GM21529 (cell line): Measurements from ENCODE around the gene RFX4.
"Not testable (repeated sequence)": the region's sequence is repeated elsewhere in the genome, so short reads cannot be mapped to it uniquely, and the experiment has no call there.

ENCODE experiments used
- ATAC-seq: cut with Tn5 transposase; IDR thresholded peaks from one replicate; pipeline ENCODE4 v1.9.1; 2021; ENCODE audit not compliant: unreplicated experiment

Gene RFX4

DNA sequence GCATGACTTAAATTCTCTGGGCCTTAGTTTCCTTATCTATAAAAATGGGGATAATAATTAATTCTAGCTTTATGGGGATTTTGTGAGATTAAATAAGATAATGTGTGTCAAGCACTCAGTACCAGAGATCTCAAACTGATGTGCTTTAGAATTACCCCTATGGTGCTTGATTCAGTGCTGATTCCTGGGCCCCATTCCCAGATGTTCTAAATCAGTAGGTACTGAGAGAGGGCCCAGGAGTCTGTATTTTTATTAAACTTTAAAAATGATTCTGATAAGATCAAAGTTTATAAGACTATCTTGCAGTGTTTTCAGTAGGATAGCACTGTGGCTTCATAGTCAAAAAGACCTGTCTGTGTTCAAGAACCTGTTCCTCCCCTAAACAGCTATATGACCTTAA lies 102.6 kb downstream of the RFX4 start:
- ATAC-seq = no peak

DNA sequence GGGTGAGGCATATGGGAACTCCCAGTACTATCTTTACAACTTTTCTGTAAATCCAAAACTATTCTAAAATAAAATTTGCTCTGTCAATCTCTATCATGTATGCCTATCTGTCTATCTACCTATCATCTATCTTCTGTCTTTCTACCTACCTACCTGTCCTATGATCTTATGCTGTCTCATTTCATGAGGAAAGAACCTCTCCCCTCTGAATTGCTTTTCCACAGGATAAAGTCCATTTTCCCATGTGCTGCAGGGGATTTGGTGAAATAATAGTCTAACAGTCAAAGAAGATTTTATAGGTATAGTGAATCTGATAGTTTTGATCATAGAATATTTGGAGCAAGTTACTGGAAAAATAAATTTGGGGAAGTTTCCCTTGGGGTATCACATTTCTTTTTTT lies 104.9 kb downstream of the RFX4 start:
- no peak for ATAC-seq

DNA sequence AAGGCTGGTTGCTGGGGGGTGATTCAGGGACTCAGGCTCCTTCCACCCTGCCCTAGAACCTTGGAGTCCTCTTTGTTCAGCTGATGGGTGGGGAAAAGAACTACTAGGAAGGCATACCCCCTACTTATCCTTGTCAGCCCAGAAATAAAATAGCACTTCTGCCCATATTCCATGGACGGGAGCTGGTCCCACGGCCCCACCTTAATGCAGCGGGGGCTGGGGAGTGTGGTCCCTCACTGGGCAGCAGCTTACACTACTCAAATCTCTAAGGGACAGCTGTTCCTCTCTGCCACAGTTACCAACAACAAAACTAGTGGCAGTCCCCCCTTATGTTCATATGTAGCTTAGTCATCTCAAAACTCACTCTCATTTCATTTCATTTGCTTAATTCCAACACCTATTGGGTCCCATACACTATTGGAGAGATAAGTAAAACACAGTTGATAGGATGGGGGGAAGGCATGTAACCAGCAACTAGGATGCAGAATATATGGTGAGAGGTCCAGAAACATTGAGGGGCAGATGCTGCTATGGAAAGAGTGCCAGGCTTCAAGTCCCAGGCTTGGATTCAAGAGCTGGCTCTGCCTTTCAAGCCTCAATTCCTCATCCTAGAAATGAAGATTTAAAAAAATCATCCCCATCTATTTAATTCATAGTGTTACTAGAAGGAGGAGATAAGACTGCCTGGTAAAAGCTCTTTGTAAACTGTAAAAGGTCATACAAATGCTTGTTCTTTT lies 107.9 kb downstream of the RFX4 start:
- no peak for ATAC-seq

DNA sequence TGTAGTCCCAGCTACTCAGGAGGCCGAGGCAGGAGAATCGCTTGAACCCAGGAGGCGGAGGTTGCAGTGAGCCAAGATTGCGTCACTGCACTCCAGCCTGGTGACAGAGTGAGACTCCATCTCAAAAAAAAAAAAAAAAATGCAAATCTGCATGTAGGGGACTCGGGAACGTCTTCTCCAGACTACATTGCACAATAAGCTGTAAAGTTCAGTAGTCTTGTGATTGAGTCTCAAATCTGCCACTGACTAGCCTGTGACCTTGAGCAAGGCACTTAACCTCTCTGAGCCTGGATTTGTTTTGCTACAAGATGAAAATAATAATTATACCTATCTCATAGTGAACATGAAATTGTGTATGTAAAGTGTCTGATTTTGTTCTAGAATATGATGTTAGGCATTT lies 109.2 kb downstream of the RFX4 start:
- ATAC-seq = not testable (repeated sequence)

DNA sequence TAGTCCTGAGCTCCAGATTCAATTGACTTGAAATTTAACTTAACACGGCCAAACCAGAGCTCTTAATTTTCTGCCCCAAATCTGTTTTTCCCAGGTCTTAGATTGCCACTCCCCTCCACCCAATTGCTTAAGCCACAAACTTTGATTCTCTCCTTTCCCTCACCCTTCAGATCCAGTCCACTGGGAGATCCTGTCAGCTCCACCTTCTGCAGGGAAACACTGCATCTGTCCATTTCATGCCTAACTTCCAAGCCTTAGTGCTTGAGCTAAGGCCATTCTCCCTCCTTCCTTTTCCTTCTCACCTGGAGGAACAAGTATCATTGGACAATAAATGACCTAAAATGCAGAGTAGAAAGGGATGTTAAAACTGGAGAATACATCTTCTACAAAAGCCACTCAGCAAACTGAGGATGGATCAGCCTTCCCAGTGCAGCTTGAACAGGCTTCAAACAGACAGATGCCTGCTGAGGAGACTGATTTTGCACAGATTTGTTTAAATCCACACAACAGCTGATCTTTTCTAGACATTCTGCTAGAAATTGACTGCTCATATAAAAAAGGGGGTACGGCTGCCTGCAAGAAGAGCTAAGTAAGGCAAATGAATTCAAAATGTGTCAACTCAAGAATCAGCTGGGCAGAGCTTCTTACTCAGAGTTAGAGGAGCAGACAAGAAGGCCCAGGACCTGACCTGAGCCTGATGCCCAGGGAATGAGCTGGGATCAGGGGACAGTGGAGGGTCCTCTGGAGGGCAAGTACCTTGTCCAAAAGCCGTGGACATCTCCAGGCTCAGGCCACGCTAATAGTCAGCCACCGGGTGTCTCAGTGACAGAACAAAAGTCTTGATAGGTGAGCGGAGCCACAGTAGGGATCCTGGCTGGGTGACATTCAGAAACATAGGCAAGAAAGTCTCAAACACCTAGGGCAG lies 110.4 kb downstream of the RFX4 start:
- ATAC-seq = no peak

DNA sequence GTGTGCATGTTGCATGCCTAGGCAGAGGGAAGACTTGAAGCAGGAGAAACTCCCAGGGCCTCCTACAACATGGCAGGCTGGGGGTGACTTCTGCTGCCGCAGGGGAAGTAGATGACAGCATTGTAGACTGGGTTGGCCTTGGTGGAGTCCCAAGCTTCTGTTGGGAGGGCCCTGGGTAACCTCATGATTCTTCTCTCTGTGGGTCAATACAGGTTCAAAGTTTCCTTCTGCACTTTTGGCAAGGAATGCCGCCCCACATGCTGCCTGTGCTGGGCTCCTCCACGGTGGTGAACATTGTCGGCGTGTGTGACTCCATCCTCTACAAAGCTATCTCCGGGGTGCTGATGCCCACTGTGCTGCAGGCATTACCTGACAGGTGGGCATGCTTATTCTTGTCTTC lies 113.3 kb downstream of the RFX4 start:
- ATAC-seq = no peak

DNA sequence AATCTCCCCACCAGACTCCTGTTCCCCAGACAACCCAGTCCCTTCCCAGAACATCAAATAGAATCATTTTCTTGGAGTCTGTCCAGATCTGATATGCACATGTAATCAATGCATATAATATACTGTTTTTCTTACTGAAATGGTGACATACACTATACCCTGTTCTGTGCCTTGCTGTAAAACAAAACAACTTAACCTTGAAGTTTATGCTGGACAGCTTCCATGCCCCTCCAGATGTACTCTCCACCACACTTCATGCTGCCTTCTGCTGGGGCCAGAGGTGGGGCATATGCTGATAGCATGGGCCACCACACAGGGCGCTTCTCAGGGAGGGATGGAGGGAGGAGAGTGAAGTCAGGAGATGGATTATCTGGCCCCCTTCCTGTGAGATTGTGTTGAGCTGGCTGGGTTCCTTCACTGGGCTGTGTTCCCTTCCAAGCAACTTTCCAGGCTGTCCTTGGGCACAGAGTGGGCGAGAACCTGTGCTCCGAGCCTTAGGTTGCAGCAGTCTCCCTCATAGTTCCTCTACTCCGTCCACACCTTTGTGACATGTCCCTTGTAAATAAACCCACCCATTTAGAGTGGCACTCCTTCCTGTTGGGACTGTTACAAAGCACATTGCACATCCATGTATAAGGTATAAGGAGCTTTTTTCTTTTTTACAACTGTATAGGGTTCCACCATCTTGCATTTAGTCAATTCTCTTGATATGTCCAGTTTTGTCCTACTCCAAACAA lies 114.0 kb downstream of the RFX4 start:
- no peak for ATAC-seq

DNA sequence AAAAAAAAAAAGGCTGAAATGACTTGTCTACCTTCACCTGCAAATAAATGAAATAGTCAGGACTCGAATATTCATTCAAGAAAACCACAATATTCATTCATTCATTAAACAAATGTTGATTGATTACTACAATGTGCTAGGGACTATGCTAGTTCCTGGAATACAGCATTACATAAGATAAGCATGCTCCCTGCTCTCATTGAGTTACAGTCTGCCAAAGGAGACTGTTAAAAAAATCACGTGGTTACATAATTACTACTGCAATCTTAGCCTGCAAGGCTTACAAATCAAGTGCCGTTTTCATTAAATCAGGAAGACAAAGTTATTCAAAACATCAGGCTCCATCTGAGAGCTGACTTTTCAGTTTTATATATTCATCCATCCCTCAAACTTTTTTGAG lies 121.3 kb downstream of the RFX4 start:
- no peak for ATAC-seq

DNA sequence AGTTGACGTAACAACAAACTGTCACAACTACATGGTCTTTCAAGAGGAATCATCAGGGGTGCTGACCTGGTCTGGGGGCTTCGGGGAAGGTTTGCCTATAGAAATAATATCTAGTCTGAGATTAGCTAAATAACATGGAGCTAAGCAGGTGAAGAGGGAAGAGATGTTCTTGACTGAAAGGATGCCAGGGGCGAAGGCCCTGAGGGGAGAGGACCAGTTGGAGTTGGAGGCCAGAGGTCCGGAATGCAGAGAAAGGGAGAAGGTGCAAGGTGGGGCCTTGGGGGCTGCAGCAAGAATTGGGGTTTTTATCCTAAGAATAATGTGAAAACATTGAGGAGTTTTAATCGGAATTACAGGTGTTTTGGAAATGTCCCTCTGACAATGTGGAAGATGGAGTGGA lies 123.2 kb downstream of the RFX4 start:
- no peak for ATAC-seq

DNA sequence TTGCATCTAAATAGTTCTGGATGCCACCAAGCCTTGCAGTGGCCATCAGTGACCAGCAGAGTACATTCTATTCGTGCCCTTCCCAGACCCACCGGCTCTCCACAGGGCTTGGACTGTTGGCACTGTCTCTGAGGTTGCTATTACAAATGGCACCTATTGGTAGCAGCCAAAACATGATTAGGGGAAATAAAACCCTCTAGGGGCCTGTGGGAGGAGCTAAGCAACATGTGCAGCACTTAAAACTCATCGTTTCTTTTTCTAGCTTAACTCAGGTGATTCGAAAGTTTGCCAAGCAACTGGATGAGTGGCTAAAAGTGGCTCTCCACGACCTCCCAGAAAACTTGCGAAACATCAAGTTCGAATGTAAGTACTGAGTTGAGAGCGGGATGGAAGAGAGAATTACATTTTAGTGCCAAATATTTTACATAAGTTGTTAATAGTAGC lies 126.3 kb downstream of the RFX4 start:
- no peak for ATAC-seq

DNA sequence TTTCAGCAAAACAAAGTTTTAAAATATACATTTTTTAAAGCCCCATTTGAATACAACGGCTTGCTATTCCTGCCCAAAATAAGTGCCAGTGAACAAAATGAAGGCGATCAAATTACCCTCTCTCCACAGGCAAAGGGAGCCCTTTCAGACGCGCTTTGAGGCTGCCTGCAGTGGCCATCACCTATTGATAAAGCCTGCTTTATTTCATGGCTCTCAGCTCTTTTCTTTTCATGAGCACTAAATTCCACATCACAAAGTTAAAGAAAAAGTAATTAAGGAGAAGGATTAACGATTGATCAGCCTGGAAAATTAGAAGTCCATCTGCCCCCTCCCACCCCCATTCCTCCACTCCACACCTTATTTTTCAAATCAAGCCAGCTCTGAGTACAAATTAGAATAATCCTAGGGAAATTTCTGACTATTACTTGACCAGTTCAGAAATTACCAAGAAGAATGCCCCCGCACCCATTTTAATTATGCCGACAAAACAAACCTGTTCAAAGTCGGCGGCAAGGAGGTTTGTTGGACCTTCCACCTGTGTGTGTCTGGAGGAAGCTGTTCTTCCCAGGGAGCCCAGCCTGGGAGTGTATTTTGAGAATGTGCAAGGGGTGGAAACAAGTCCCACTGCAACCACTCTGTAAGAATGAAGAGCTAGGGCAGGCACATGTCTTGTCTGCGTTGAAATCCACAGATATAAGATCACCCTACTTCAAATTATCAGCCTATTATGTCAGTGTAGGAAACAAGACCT lies 127.5 kb downstream of the RFX4 start:
- no peak for ATAC-seq

DNA sequence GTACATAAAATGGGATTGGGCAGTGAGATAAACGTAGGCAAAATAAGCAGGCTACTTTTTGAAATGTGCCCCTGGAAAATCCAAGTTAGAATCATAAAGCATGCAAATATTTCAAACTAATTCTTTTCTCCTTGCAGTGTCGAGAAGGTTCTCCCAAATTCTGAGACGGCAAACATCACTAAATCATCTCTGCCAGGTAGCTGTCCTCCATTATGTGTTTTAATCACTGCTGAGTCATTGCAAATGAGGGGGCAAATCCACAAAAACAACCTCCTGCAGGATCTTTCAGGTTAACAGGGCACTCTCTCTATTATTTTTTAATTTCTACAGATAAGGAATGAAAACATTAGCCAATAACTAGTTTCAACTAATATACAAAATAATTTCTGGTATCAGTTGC lies 128.5 kb downstream of the RFX4 start:
- ATAC-seq = no peak

DNA sequence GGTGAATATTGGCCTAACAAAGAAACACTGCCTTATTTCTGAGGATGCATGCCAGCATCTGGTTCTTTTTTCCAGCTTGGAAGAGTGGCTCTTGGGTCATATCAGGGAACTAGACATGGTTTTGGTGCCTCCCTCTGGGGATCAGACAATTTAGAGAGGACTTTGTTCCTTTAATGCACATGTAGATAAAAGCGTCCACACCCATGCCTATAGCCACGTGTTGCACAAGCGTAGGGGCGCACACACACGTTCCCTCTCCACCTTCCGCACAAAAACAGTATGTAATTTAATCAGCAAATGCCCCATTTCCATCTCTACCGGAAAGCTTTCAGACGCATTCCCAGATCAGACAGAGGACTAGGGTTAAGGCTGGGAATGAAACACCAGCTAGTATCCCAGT lies 130.0 kb downstream of the RFX4 start:
- ATAC-seq = no peak

DNA sequence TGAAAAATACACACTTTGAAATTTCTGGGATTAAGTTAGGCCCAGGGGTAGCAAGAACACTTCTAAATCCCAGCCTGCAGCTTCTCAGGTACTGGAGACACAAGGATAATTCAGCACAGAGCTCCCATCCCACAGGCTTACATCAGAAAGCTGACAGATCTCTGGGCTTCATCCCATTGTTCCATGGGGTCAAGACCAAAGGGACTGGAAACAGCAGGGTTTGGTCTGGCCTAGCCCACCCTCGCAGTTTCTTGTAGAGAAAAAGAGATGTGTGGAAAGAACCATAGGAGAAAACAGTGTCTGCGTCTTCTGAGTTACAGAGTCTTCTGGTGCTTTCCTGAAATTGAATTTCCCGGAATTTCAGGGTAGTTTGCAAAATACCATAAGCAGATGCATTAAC lies 132.1 kb downstream of the RFX4 start:
- ATAC-seq = no peak

DNA sequence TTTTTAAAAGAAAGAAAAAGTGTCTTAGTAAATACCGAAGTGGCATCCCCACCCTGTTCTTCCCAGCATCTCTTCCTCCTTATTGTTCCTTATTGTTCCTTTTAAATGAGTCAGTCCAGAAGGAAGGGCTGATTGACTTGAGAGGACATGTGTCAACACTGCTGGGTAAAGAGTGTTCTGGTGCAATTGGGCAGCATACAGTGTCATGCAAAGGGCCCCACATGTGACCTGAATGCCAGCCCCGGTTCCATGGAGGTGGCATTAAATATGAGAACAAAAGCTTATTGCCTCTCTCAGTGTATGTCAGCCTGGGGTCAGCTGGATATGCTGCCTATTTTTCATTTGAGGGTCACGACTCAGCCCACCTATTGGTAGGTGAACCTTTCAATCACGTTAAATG lies 132.8 kb downstream of the RFX4 start:
- no peak for ATAC-seq

DNA sequence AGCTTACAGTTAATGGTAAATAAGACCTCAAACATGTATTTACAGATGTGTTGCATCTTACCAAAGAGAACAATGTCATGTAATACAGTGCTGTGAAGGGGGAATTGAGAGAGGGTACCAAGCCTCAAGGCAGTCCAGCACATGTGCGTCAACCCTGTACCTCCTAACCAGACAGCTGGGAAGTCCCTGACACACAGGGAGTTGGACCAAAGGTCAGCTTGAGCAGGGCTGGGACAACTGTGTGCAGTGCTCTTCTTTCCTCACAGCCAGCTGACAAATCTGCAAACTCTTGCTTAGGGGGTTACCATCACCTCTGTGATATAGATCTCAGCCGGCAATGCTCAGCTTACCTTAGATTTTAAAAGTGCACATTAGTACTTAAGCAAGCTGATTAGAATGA lies 134.9 kb downstream of the RFX4 start:
- ATAC-seq = no peak

DNA sequence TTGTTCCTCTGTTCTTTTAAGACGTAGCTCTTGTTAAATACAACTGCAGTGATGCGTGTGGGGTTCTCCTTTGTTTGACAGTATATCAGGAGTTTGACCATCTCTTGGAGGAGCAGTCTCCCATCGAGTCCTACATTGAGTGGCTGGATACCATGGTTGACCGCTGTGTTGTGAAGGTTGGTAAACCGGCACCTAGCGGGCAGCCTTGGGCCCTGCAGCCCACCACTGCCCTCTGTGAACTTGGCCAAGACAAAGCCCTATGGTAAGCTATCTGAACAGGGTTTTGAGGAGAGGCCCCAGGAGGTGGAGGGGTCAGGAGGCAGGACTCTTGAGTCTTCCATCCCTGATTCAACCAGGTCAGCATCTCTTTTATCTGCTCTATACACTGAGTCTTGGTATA lies 137.1 kb downstream of the RFX4 start:
- ATAC-seq = no peak

DNA sequence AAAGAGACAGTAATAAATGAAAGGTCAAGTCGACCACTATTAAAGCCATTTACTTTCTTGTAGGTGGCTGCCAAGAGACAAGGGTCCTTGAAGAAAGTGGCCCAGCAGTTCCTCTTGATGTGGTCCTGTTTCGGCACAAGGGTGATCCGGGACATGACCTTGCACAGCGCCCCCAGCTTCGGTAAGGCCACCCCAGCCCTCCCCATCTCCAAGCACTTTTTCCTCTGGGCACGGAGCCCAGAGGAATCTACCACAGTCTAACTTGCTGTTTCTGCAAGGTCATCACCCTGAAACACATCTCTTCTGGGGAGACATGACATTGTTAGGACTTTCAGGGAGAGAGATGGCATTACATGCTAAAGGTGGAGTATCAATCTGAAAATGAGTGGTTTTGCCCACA lies 137.9 kb downstream of the RFX4 start:
- no peak for ATAC-seq

DNA sequence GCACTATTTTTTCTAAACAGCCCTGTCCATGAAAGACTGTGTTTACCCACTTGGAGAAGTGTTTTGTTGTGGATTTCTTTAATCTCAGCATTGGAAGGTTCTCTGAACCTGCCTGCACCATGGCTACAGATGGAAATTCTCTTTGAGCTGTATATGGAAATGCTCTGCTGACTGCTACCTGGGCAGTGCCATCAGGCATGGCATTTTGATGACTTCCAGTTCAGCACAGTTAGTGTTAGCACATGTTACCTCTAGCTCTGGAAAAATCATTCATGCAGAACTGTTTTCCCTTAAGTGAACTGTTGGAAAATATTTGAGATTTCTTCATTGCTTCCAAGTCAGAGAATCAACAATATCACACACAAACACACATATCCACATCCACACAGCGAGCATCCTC lies 139.1 kb downstream of the RFX4 start:
- no peak for ATAC-seq

DNA sequence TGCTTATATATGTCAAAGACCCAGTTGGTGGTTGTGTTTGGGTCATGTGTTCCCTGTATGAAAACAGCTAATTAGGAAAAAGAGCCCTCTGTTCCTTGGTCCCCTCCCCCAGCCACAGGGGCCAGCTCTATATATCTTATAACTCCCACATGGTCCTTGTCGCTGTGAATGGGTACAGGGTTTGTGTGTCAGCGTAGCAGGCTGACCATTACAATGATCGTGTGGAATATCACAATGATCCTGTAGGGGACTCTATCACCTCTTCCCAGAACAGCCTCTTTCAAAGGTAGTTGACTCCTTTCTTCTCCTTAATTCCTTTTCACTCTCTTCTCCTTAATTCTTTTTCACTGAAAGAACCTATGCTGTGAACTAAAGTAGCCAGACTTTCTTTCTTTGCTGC lies 140.0 kb downstream of the RFX4 start:
- ATAC-seq = no peak

DNA sequence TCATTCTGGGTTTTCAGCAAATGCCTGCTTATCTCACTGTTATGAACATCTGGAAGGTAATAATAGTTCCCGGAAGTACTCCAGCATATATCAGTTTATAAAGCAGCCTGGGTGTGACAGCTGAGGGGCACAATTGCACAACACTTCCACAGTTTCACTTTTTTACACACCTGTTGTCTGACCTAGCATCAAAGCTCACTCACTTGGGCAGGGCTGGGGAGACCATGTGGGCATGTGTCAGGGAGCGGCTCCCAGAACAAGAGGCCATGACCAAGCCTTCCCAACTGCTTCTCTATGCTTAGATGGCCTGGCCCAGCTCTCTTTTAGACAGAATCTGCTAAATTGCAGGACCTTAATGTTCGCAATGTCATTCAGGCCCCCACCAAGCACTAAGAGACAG lies 140.6 kb downstream of the RFX4 start:
- ATAC-seq = no peak
